Thymus (tissue), 11 donors: ENCODE measurements around the gene FAM133A. TPM values are rescaled to one million over a fixed set of nuclear protein-coding genes. Genes with fewer than 3 reads are reported as not detected.

ENCODE experiments used
- DNase-seq, 9 donors: peaks; one replicate each; pipeline ENCODE4 v3.0.0-alpha.2; 2013; ENCODE audit warnings: low spot score in 9 of 9, low read depth in 6 of 9, missing footprints in 1 of 9
- H3K27ac ChIP-seq, 2 donors: one replicate each; pipeline ENCODE4 v1.5.1; 2013; ENCODE audit warnings: control low read depth in 1 of 2, low read depth in 1 of 2, low read length in 1 of 2, mild to moderate bottlenecking in 1 of 2, moderate library complexity in 1 of 2
- H3K27me3 ChIP-seq, 2 donors: one replicate each; pipeline ENCODE4 v1.5.1; 2013; ENCODE audit warnings: low read length in 1 of 2; ENCODE audit not compliant: control insufficient read depth in 2 of 2, insufficient read depth in 1 of 2
- H3K36me3 ChIP-seq, 2 donors: one replicate each; pipeline ENCODE4 v1.5.1; 2013; ENCODE audit warnings: low read length in 1 of 2, mild to moderate bottlenecking in 1 of 2, moderate library complexity in 1 of 2; ENCODE audit not compliant: control insufficient read depth in 2 of 2, insufficient read depth in 2 of 2
- H3K4me1 ChIP-seq, 2 donors: one replicate each; pipeline ENCODE4 v1.5.1; 2013; ENCODE audit warnings: low read length in 2 of 2; ENCODE audit not compliant: control insufficient read depth in 2 of 2, insufficient read depth in 2 of 2
- H3K4me3 ChIP-seq, 2 donors: one replicate each; pipeline ENCODE4 v1.5.1; 2013; ENCODE audit warnings: low read length in 2 of 2, control low read depth in 1 of 2, mild to moderate bottlenecking in 1 of 2
- H3K9me3 ChIP-seq, 2 donors: one replicate each; pipeline ENCODE4 v1.5.1; 2013; ENCODE audit warnings: low read length in 1 of 2, mild to moderate bottlenecking in 1 of 2; ENCODE audit not compliant: control insufficient read depth in 2 of 2, insufficient read depth in 1 of 2
- WGBS: extraction: QIAGEN DNeasy Blood & Tissue Kit; methylation state at CpG from one replicate; pipeline ENCODE4 v1.1.7; 2013; 5-methylcytosine and 5-hydroxymethylcytosine counted together
- polyA plus RNA-seq: library from polyadenylated mRNA; stranded (reverse); fragments of 200-250 nt; gene quantifications from one replicate; pipeline ENCODE4 v1.2.3, GENCODE V29; 2013
- total RNA-seq: library from RNA; stranded (reverse); fragments of 120-200 nt; gene quantifications from one replicate; pipeline ENCODE4 v1.2.4, GENCODE V29; 2013
- donor health status: healthy.

Gene FAM133A
- total and polyA plus RNA-seq, 2 donors: 0.02 TPM; not detected in 1

DNA sequence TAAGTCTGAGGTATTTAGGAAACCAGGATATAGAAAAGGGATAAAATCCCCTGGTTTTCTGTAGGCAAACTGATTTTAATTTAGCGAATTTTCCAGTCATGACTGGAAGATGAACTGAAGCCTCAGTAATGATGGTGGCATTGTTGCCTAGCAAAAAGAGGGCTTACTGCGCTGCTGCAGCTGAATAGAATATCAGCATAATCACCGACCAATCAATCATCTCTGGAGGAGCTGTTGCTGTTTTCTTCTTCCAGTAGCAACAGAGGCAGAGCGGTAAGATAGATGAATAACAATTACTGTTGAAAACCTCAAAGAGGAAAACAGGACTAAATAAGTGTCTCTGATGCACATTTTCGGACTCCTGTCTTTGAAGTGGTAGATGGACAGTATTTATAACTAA is 86.2 kb downstream of the FAM133A start:
- no peak for DNase-seq
- Histone ChIP-seq H3K4me1 (no peaks in the 10 kb centered on the region), H3K27ac (no peak overlapping the region), H3K27me3 (no peaks in the 10 kb centered on the region), H3K4me3 (no peak overlapping the region), H3K9me3 (no peaks in the 10 kb centered on the region), H3K36me3 (no peaks in the 10 kb centered on the region)
- WGBS: 96% methylated on average over 5 of the region's 5 CpGs

Other genes starting within 250 kb of the FAM133A start
- gene NAP1L3, start 628 bp upstream of the FAM133A start, total RNA-seq: 3.8 TPM
- 1.6 TPM for gene NAP1L3, start 628 bp upstream of the FAM133A start, polyA plus RNA-seq